G401.6 (cell line): ENCODE data around the gene CASP10.
"Not testable (repeated sequence)": the region's sequence is repeated elsewhere in the genome, so short reads cannot be mapped to it uniquely, and the experiment has no call there.

ENCODE experiments used
- FAIRE-seq: peaks from 2 replicates; lab custom pipeline; 2012; peaks lifted over from hg19 to GRCh38; lab: Jason Lieb, UNC

The CASP10 gene

DNA sequence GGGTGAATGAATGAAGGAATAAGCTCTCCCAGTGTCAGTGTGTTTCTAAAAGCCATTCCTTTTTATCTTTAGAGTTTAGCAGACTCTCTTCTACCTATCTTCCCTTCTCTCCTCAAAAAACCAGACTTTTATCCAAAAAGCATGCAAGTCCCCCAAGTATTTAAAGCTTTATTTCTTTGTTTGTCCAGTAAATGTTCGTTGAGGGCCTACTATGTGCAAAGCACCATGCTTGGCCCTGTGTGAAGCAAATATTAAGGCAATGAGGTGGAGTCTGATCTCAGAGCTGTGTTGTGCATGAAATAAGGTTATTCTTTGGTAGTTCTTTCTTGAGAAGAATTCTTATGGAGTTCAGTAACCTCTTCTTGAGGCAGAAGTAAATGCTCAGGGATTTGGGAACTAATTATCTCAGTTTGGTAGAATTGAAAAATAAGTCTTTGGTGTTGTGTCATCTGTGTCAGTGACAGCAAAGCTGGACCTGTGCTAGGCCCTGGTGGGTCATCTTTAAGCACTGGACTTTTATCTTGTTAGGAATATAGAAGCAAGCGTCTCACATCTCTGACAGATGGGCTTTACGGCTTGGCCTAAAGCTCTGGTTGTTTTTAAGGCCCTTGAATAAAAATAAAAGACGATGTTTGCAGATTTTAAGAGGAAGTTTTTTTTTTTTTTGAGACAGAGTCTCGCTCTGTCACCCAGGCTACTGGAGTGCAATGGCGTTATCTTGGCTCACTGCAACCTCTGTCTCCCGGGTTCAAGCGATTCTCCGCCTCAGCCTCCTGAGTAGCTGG, 28.1 kb upstream of the CASP10 start:
- FAIRE-seq = no peak

- no peak for FAIRE-seq
Measured at GRCh38 chr2:201156036-201156435, 26.9 kb upstream of the CASP10 start.

DNA sequence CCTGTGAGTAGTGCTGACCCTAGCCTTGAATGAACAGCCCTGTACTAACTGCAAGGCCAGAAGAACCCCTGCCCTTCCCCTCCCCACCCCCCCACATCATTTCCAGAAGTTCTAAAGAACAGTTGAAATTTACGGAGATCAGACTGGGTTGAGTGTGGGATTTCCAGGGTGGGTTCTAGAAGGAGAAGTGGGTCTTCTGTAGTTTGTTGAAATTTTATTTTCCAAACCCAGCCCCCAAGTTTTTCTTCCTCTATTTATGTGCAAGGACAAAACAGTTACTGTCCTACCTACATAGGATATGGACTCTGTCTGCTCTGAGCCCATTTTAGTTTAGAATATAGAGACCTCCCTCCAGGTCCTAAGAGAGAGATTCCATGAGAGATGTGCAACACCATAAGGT, 26.3 kb upstream of the CASP10 start:
- FAIRE-seq = no peak

DNA sequence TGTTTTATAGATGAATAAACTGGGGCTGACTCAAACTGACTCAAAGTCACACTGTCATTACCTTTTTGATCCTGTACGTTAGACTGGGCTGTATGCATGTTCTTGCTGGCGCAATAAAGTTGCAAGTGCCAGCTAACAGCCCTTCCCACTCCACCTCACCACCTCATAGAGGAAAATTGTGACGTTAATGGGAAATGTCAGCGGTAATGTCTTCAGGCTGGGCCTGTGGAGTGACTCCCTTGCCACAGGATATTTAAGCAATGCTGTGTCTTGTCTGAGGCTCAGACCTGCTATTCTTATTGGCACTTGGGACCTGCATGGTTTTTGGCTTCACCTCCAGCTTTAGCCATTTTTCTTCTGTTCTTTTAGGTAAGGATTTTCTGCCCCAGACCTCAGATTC, 25.2 kb upstream of the CASP10 start:
- FAIRE-seq = no peak

GRCh38 chr2:201158111-201158929, 24.6 kb upstream of the CASP10 start:
- FAIRE-seq = peak; percentile 87

GRCh38 chr2:201164166-201164565, 18.8 kb upstream of the CASP10 start:
- FAIRE-seq = no peak

DNA sequence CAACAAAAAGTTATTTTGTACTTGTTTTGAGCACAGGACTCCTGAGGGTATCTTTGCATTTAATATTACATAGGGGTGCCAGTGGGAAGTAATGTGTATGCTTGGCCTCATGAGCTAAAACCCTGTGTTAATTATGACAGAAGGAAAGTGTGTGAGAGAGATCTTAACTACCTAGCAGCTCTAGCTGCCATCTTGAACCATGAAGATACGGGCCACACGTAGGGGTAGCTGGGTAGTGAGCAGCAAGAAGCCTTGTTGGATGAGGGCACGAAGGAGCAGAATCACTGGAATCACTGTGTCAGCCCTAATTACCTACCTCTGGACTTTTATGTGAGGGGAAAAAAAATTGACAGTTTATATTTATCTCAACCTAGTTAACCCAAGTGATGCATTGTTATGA, 15.4 kb upstream of the CASP10 start:
- FAIRE-seq = no peak

DNA sequence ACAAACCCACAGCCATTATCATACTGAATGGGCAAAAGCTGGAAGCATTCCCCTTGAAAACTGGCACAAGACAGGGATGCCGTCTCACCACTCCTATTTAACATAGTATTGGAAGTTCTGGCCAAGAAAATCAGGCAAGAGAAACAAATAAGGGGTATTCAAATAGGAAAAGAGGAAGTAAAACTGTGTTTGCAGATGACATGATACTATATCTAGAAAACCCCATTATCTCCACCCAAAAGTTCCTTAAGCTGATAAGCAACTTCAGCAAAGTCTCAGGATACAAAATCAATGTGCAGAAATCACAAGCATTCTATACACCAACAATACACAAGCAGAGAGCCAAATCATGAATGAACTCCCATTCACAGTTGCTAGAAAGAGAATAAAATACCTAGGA, 14.4 kb upstream of the CASP10 start:
- FAIRE-seq = not testable (repeated sequence)

GRCh38 chr2:201171259-201171814, 11.6 kb upstream of the CASP10 start:
- no peak for FAIRE-seq

GRCh38 chr2:201172279-201172678, 10.7 kb upstream of the CASP10 start:
- FAIRE-seq = no peak

DNA sequence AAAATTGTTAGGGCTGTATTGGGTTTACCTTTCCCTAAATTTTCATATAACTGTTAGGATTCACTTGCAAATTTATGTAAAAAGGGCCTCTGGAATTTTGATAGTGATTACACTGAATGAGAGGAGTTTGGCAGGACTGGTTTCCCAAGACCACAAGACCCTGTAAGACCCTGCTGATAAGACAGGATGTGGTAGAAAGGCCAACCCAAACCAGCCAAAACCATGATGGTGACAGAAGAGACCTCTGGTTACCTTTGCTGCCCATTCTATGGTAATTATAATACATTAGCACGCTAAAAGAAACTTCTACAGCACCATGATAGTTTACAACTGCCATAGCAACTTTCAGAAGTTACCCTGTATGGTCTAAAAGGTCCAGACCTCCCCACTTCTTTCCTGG, 8.3 kb upstream of the CASP10 start:
- no peak for FAIRE-seq

- no peak for FAIRE-seq
Measured at GRCh38 chr2:201176081-201176481, 6.9 kb upstream of the CASP10 start.

DNA sequence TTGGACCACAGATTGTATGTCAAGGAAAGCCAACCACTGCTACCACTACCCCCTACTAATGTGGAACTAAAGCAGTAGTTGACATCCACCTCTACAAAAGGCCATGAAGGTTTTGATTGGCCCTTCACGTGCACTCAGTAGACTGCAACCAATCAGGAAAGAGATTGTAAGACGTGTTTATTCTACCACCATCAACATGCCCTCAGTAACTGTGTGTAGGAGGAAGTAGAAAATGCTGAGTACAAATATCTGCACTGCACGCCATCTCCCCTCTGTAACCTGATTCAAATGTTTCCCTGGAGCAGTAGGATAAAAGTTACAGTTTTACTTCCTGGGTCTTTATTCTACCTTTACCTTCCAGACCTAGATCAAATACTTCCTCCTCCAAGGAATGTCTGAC, 2.9 kb upstream of the CASP10 start:
- no peak for FAIRE-seq

DNA sequence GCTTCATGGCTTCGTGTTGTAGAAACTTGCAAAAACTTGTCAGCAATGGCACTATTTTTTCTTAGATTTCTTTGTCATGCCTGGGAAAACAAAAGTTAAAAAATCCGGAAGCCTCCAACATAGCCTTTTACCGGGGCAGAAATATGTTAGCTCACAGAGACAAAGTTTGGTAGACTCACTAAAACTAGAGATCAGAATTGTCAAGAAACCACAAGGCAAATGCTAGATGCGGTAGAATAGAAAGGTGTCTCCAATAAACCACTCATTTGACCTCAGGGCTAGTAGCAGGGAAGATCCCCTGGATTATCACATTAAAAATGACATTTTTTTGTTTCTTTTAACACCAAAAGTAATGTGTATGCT, 405 bp downstream of the CASP10 start:
- FAIRE-seq = no peak

- FAIRE-seq = not testable (repeated sequence)
Measured at GRCh38 chr2:201183835-201184234, 894 bp downstream of the CASP10 start.

- not testable (repeated sequence) for FAIRE-seq
Measured at GRCh38 chr2:201184248-201184647, 1.3 kb downstream of the CASP10 start.

DNA sequence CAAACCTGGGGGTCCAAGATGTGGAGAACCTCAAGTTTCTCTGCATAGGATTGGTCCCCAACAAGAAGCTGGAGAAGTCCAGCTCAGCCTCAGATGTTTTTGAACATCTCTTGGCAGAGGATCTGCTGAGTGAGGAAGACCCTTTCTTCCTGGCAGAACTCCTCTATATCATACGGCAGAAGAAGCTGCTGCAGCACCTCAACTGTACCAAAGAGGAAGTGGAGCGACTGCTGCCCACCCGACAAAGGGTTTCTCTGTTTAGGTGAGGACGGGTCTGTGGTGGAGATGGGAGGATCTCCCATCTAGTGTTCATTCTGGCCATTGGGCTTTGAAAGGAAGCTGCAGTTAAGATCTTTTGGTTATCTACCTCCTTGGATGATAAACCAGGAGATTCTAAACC, 2.9 kb downstream of the CASP10 start:
- no peak for FAIRE-seq

- FAIRE-seq = no peak
Measured at GRCh38 chr2:201186982-201187381, 4.0 kb downstream of the CASP10 start.

- FAIRE-seq = no peak
Measured at GRCh38 chr2:201188449-201188848, 5.5 kb downstream of the CASP10 start.

- FAIRE-seq = no peak
Measured at GRCh38 chr2:201191132-201191875, 8.4 kb downstream of the CASP10 start.

- FAIRE-seq = no peak
Measured at GRCh38 chr2:201194097-201194496, 11.2 kb downstream of the CASP10 start.

DNA sequence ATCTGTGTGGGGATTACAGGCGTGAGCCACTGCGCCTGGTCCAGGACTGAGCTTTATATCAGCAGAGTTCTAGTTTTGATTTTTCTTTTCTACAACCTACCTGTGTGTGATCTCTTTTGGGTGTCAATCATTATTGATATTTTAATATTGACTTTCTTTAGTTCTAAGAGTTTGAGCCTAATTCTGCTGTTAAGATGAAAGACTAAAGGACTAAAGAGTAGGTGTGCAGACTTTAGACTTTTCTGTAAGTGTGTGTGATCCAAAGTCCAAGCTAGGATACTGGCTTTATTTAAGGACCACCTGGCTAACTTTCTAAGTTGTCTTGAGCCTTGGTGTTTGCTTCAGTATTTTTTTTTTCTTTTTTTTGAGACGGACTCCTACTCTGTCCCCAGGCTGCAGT, 12.4 kb downstream of the CASP10 start:
- FAIRE-seq = no peak

GRCh38 chr2:201196003-201196402, 13.1 kb downstream of the CASP10 start:
- no peak for FAIRE-seq
